GM12874 (cell line): ENCODE data around the gene USP22.

Experiments
- TF ChIP-seq, protein P1 (sequence below): IDR thresholded peaks from 2 replicates; pipeline ENCODE4 v1.5.1; 2011; ENCODE audit warnings: low read depth, mild to moderate bottlenecking, control low read depth, low read length, moderate library complexity; ENCODE audit not compliant: insufficient read depth

Gene USP22

DNA sequence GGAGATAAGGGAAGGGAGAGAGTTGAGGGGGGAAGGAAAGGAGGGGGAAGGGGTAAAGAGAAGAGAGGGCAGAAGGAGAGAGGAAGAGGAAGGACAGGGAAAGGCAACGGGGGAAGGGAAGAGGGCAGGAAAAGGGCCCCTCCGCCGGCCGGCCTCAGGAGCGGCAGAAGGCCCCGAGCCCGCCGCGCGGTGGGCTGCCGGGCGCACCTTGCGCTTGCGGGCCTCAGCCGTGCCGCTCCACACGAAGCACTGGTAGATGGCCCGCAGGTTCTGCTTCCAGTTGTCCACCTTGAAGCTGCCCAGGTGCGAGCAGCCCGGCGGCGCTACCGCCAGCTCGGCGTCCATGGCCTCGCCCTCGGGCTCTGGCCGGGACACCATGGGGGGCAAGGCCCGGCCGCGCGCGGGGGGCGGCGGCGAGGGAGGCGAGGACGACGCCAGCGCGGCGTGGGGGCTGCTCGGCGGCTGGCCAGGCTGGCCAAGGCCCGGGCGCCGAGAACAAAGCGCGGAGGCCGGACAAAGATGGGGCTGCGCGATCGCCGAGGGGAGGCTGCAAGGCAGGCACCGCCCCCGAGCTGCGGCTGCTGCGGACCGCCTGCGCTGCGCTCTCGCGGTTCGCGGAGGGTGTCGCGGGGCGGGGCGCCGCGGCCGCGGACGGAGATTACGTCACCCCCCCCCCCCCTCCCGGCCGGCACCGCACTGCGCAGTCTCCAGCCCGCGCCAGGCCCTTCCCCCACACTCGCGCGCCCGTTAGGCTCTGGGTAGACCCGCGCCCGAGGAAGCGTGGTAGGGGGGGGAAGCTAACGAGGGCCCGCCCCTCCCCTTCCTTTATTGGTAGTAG, at the start of gene USP22:
Gene USP22 (minus strand): TSS at position 554 of the 838 bp plus-strand sequence. CDS start 176 bp downstream, at position 378.
- TF ChIP-seq, protein P1, sequence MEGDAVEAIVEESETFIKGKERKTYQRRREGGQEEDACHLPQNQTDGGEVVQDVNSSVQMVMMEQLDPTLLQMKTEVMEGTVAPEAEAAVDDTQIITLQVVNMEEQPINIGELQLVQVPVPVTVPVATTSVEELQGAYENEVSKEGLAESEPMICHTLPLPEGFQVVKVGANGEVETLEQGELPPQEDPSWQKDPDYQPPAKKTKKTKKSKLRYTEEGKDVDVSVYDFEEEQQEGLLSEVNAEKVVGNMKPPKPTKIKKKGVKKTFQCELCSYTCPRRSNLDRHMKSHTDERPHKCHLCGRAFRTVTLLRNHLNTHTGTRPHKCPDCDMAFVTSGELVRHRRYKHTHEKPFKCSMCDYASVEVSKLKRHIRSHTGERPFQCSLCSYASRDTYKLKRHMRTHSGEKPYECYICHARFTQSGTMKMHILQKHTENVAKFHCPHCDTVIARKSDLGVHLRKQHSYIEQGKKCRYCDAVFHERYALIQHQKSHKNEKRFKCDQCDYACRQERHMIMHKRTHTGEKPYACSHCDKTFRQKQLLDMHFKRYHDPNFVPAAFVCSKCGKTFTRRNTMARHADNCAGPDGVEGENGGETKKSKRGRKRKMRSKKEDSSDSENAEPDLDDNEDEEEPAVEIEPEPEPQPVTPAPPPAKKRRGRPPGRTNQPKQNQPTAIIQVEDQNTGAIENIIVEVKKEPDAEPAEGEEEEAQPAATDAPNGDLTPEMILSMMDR, result no peak

DNA sequence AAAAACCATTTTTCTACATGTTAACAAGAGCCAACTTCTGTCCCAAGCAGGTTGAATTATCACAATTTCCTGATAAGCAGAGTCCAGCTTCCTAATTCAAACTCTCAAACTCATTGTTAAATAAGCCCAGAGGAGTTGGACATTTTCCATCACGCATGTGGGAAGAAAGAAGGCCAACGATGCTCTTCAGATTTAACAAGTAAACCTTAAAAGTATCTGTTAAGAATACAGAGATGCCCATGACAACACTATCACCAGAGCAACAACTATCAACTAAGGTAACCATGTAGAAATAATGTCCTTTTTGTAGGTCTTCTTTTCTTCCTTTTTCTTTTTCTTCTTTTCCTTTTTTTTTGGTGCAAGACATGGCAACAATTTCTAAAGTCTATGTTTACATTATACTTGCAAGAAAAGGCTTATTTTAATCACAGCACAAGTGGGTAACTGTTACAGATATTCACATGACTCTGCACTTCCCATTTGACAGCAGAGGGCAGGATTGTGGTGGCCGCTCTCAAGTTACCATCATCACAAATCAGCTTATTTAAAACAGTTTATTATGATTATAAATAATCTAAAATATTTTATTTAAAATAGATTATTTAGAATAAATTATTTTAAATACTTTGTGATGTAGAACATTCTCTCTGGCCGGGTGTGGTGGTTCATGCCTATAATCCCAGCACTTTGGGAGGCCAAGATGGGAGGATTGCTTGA, 48.2 kb upstream of the USP22 start:
- TF ChIP-seq, protein P1, result no peak

DNA sequence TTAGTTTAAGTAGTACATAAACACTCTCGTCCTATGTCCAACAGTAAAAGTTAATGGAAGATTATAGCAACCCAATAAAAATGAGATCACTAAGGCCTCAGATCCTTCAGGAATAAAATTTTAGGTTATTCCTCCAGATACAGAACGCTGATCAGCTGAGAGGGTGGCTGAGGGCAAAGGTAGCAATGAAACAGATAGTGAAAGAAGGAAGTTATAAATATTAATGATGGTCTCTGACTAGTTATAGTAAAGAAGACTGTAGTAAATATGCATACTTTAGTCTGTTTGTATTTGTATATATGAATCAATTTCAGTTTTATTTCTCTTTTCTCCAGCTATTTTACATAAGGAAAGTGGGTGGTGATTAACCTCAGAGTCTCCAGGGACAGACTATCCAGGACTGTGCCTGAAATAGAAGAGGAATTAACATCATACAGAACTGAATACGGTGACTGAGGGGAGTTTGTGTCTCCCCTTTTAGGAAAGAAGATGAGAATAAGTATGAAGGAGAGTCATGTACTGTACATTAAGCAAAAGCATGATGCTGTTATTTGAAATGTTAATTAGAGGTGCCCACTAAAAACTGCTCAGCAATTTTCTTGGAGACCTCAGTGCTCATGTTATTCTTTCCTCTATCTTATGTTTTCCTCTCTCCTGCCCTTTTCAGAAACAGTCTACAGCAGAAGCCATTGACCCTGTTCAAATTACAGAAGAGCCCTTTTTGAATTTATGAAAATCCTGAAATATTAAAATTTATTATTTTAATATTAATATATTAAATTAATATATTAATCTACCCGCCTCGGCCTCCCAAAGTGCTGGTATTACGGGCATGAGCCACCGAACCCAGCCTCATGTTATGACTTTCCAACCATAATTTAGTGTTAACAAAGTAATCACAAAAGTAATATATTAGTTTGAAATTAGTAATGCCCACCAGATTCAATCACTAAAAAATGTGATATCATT, 47.4 kb upstream of the USP22 start:
- TF ChIP-seq, protein P1, result no peak

DNA sequence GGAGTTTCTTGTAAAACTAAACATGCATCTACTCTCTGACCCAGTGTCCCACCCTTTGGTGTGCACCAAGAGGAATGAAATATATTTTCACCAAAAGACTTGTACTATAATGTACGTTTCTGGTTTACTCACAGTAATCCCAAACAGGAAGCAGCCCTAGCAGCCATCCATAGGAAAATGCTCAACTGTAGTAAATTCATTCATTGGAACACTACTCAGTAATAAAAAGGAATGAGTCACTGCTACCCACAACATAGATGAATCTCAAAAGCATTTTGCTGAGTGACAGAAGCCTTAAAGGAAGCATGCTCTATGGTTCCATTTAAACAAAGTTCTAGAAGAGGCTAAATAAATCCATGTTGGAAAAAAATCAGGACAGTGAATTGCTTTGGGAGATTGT, 46.3 kb upstream of the USP22 start:
- TF ChIP-seq, protein P1, result no peak

DNA sequence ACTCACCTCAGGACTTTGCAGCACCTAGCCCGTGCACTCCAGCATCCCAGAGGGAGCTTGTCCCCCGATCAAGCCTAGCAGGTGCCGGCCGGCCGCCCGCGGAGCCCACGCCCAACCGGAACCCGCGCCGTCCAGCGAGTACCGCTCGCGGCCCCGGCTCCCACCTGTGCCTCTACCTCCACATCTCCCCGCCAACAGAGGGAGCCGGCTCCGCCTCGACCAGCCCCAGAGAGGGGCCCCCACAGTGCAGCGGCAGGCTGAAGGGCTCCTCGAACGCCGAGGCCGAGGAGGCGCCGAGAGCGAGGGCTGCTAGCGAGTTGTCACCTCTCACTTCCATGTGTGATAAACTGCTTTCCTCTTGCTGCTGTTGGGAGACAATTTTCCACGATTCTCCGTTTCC, 42.9 kb upstream of the USP22 start:
- TF ChIP-seq, protein P1, result no peak

DNA sequence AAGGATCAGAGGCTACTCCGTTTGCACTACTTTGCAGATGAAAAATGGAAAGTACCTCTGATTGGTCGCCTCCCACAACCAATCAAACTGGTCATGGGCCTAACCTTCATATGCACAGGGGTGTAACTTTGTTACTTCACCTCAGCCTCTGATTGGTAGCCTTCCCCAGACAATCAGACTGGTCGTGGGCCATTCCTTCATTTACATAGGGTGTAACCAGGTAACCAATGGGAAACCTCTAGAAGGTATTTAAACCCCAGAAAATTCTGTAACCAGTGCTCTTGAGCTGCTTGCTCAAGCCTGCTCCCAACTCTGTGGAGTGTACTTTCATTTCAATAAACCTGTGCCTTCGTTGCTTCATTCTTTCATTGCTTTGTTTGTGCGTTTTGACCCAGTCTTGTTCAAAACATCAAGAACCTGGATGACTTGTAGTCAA, 39.2 kb upstream of the USP22 start:
- TF ChIP-seq, protein P1, result no peak
